Measurements from ENCODE around the gene NCAPD3. TPM values are rescaled to one million over a fixed set of nuclear protein-coding genes. Genes with fewer than 3 reads are reported as not detected.
"Not testable (repeated sequence)": the region's sequence is repeated elsewhere in the genome, so short reads cannot be mapped to it uniquely, and the experiment has no call there.

Gene NCAPD3
- total RNA-seq, 1 donor from 2014 or later = 11.3 TPM

DNA sequence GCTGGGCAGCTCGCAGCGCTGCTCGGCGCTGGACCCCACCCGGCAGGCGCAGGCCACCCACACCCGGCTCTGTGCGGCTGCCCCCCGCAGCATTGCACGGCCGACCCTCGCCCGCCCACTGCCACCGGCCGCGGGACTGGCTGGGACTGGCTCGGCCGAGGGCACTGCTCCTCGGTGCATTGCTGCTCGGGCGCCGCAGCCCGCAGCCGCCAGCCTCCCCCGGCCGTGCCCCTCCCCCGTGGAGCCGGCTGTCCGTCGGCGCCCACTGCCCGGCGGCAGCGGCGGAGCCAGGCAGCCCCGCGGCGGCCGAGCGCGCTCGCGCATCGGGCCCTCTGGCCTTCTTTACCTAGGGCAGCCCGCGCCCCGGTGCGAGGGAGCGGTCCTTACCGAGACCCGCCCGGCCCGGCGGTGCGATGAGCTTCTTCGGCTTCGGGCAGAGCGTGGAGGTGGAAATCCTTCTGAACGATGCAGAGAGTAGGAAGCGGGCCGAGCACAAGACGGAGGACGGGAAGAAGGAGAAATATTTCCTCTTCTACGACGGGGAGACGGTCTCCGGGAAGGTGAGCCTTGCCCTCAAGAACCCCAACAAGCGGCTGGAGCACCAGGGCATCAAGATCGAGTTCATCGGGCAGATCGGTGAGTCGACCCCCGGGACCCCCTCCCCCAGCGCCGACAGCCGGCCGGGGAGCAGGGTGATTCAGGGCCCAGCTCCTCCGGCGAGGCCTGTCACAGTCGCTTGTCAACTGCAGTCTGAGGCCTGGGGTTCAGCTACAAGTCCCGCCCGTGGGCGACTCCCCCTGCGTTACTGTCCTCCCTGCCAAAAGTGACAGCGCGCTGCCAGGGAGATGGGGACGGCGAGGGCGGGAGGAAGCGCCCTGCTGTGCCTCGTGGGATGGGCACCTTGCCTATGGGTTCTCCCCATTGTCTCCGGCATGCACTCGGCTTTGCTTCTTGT lies 1.2 kb upstream of the NCAPD3 start:
- DNase-seq (ENCODE audit: low read depth) = no peak

DNA sequence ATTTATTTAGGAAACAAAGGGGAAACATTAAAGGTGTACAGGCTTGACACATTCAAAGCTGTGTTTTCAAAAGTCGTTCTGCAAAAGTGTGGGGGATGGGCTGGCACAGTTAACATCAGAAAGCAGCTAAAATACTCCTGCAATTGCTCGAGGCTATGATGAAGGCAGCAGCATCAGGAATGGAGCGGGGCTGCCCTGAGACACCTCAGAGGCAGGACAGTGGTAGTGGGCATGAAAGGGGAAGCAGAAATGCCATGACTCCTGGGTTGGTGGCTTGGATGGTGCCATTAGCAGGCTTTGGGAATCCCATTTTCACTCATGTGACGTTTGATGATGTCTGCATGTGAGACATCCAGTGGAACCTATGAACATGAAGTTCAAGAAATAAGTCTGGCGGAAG lies 646 bp downstream of the NCAPD3 start:
- no peak for DNase-seq (ENCODE audit: low read depth)

DNA sequence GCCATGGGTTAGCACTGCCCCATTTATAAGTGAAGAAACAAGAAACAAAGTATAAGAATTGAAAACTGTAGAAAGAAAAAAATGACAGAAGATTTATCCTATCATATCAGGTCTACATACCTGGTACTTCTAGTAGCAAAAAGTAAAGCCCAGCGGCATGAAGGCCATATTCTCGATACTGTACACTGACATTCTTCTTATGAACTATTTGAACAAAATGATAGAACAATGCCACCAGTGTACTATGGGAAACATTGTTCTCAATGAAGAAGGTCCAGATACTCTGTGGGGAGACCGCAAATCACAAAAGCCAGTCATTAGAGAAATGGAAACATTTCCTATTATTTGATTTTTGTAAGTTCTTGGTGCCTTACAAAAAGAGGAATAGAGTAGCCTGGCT lies 7.0 kb downstream of the NCAPD3 start:
- no peak for DNase-seq (ENCODE audit: low read depth)

DNA sequence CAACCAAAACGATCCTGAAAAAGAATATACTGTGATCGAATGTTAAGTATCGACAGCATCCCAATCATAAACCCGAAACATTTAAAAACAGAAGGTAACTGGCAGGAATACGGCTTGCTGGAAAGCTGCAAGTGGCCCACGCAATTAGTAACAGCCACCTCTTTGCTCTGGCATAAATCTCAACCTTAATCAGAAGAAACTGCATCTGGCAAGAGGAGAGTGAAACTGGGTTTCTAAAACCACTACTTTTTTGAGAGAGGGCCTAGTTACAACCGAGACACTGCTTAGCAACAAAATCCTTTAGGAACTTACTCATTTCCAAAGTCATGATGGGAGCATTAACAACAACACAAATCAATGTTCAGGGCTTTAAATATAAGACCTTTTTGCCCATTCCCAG lies 7.9 kb downstream of the NCAPD3 start:
- no peak for DNase-seq (ENCODE audit: low read depth)

DNA sequence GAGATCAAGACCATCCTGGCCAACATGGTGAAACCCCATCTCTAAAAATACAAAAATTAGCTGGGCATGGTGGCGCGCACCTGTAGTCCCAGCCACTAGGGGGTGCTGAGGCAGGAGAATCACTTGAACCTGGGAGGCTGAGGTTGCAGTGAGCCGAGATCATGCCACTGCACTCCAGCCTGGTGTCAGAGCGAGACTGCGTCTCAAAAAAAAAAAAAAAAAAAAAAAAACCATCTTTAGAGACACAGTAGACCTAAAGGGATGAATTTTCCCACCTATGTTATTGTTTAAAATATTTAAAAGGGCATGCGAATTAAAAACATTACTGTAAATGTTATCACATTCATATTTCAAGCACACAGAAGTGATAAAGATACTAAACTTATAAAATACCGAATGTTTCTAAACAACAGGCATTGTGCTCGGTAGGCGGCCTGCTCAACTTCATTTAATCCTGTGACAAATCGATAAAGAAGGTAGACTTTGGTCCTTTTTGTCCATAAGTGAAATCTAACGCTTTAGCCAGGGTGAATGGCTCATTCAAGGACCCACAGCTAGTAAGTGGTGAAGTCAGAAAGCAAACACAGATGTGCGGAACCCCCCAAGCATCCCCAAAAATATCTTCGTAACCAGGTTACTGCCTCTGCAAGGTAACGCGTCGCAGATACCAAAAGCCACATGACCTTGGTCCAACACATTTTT lies 16.1 kb downstream of the NCAPD3 start:
- DNase-seq (ENCODE audit: low read depth) = no peak

DNA sequence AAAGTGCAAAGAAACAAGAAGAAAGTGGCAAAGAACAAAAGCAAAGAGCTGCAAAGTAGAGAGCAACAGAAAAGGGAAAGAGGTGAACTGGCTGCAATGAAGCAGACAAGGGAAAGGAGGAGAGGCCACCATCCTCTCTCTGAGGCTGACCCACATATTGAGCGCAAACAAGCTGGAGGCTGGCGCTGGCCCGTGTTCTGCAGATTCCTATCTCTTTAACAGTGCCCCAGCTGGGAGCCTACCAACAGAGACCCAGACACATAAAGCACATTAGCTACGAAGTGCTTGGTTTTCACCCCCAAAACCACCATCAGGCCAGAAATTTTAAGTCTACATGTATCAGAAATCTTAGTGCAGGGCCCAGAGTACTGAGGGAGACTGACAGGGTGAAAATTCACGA lies 17.6 kb downstream of the NCAPD3 start:
- no peak for DNase-seq (ENCODE audit: low read depth)

DNA sequence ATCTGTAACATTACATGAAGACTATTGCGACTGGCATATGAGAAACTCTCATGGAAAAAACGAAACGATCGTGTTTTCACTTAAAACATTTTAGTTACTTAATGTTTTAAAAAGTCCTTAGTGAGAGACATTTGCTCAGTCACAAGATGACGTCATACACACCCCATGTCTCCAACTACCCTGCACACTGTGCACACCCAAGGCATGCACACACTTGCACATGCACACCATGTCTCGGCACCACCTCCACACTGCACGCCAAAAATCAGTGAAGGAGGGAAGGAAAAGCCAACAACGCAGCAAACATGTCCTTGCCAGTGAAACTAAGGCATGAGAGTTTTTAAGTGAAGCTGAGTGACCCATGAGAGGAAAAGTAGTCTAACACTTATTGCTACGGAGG lies 18.0 kb downstream of the NCAPD3 start:
- DNase-seq (ENCODE audit: low read depth) = no peak

DNA sequence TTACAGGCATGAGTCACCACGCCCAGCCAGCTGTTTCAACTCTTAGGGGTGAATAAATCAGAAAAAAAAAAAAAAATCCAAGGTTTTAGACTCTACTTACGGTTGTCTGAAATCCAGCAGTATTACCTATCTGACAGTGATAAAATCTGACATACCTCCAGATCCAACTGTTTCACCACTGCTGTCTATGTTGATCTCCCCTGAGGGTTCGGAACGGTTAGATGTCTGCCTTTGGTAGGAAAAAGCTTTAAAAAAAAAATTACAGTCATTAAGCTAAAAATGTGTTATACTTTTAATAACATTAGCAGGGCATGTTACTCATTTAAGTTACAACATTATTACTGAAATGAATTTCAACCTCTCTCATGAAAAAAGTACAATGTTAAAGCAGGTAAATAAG lies 21.1 kb downstream of the NCAPD3 start:
- DNase-seq (ENCODE audit: low read depth) = no peak

DNA sequence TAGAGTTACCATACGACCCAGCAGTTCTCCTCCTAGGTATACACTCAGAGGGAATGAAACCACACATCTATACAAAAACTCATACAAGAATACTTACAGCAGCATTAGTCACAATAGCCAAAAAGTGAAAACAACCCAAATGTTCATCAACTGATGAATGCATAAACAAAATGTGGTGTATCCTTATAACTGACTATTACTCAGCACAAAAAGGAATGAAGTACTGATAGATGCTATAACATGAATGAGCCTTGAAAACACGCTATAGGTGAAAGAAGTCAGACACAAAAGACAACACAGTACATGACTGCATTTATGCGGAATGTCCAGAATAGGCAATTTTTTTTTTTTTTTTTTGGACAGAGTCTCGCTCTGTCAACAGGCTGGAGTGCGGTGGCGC lies 23.1 kb downstream of the NCAPD3 start:
- no peak for DNase-seq (ENCODE audit: low read depth)

DNA sequence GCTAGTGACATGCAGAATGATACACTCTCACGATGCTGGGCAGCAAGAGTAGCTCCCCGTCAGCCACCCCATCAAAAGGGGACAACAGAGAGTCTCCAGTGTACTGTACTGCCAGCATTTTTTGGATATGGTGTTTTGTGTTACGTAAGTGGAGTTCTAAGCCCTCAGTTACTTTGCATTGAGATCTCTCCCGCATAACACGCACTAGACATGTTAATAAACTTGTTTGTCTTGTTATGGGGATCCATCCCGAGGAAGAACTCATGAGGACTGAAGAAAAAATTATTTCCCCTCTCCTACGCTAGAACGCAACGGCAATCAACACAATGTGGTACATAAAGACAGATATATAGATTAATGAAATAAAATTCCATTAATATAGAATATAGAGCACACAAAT lies 24.2 kb downstream of the NCAPD3 start:
- no peak for DNase-seq (ENCODE audit: low read depth)

DNA sequence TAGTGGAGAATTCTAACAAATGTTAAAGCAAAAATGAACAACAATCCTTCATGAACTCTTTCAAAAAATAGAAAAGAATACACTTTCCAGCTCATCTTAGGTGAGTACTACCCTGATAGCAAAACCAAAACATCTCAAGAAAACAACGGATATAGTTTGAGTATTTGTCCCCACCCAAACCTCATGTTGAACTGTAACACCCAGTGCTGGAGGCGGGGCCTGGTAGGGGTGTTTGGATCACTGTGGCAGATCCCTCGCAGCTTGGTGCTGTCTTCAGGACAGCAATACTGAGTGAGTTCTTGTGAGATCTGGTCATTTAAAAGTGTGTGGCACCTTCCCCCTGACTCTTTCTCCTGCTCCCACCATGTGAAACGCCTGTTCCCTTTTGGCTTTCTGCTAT lies 27.0 kb downstream of the NCAPD3 start:
- no peak for DNase-seq (ENCODE audit: low read depth)

DNA sequence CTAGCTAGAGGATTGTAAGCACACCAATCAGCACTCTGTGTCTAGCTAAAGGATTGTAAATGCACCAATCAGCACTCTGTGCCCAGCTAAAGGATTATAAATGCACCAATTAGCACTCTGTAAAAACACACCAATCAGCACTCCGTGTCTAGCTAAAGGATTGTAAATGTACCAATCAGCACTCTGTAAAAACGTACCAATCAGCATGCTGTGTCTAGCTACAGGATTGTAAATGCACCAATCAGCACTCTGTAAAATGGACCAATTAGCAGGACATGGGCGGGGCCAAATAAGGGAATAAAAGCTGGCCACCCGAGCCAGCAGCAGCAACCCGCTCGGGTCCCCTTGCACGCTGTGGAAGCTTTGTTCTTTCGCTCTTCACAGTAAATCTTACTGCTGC lies 35.7 kb downstream of the NCAPD3 start:
- DNase-seq (ENCODE audit: low read depth) = not testable (repeated sequence)

DNA sequence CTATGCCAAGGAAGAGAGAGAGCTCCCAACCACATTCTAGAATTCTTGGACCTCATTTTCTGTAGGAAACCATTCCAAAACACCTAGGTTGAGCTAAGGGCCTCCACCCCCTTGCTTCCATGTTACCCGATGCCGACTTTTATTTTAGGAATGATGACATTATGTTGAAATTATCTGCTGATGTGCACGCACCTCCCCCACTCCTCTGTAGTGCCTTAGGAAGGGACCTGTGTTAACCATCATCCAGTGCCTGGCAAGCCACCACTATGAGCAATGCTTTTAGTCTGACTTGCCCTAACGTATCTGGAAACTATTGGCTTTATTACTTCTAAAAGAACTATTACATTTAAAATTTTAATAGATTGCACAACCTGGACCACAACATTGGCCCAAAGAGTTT lies 42.1 kb downstream of the NCAPD3 start:
- no peak for DNase-seq (ENCODE audit: low read depth)

DNA sequence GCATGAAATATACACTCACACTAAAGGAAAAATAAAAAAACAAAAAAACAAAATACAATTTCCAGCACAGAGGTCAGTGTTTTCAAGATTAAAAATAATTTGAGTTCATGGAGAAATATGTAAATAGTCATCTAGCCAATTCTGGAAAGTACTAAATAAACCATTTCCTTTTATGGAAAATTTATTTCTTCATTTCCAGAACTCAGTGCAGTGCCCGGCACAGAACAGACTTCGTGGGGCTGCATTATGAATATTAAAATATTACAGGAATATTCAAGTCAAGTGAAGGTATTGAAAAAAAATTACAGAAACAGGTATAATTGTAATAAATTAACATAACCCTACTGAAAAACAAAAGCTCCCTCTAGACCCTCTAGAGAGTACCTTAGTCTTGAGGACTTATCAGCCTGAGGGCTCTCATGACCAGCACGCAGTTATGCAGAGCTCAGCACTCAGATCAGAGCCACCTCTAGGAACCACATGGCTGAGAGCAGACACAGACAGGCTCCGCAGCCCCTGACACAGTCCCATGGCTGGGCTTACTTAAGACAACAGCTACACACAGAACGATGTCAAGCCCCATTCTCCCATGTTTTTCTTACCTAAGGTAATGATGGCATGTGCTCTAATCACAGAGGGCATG lies 45.6 kb downstream of the NCAPD3 start:
- DNase-seq (ENCODE audit: low read depth) = no peak

DNA sequence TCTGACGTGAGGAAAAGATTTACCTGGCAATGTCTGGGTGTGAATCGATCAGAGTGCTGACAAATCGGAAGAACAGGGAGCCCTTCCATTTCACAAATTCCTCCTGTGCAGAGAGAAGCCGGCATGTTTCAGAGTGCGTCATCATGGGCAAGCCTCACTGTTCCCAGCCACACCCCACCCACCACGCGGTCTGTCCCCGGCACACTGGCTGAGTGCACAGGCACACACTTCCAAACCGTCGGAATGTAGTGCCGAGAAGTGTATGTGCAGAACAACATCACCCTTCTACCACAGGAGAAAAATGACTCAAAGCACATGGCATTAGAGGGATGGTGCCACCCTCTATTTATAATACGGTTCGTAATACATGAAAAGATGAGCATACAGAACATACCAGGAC lies 47.5 kb downstream of the NCAPD3 start:
- DNase-seq (ENCODE audit: low read depth) = no peak

DNA sequence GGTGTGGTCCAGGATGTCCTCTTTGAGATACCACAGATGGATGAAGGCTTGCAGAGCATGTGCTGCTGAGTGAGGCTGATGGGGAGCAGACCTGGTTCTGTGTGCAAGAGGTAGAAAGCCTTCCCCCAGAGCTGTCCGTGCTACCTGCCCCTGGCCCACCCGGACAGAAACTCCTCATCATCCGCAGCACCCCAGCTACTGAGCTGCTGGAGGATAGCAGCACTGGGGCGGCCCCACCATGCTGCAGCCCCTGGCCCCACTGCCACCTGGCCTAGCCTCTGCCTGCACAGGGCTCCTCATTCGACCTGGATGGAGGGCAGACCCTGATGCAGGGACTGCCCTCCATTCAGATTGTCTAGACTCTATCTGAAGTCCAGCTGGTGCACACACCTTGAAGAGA lies 50.5 kb downstream of the NCAPD3 start:
- DNase-seq (ENCODE audit: low read depth) = no peak

DNA sequence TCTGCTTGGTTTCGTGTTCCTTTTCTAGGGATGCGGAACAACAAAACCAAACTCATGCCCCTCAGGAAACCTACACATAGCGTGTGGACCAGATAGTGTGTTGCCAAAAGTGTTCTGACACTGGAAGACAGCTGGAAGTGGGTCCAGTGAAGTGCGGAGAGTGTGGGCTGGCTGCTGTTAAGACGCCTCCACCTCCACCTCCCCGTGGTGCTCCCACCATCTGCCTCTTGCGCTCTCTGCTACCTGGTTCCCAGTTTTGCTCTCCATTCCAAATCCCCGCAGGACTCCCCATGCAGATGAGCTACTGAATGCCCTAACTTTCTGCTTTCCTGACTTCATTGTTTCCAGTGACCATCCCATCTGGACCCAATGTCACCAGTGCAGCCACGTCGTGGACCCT lies 51.8 kb downstream of the NCAPD3 start:
- no peak for DNase-seq (ENCODE audit: low read depth)

DNA sequence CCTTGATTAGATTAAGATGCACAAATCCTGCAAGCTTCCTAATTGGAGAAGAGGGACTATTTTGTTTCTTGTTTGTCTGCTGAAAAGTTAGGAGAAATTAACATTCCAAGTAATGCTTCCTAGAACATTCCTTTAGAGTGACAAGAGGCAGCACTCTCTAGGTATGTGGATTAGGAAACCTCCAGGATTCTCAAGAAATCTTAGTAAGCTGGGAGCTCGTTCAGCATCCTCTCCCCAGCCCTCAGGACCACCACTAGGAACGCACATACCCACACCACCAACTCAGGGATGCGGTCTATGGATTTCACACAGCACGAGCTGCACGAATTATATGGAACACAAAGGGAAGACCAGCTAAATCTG lies 52.9 kb downstream of the NCAPD3 start:
- peak; percentile 36 for DNase-seq (ENCODE audit: low read depth)

DNA sequence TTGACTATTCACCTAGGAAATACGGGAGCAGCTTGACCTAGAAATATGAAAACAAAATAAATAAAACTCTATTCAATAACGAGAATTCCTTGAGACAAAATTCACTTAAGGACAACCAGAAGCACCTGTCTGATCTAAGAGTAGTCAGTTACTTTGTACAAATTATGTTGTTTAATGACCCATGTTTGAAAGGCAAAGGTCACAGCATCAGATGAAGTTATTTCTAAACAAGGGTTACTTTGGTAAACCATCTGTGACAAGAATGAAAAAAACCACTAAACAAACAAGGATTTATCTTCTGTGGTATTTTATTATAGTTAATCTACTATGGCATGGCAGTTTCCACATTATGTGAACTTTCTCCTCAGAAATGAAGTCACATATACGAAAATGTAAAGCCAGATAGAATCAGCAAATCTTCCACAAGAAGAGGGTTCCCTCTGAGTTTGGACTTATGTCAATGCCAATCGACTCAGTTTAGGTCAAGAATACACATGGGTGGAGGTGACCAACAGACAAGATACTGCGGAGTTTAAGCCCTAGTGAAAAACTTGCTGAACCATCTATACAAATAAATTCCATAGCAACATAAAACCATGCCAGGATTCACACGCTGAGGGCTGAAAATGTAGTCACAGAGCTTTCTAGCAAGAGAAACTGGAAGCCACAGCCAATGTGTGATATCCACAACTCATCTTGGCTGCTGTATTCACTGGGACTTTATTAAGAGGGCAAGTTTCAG lies 53.4 kb downstream of the NCAPD3 start:
- peak; percentile 23 for DNase-seq (ENCODE audit: low read depth)

DNA sequence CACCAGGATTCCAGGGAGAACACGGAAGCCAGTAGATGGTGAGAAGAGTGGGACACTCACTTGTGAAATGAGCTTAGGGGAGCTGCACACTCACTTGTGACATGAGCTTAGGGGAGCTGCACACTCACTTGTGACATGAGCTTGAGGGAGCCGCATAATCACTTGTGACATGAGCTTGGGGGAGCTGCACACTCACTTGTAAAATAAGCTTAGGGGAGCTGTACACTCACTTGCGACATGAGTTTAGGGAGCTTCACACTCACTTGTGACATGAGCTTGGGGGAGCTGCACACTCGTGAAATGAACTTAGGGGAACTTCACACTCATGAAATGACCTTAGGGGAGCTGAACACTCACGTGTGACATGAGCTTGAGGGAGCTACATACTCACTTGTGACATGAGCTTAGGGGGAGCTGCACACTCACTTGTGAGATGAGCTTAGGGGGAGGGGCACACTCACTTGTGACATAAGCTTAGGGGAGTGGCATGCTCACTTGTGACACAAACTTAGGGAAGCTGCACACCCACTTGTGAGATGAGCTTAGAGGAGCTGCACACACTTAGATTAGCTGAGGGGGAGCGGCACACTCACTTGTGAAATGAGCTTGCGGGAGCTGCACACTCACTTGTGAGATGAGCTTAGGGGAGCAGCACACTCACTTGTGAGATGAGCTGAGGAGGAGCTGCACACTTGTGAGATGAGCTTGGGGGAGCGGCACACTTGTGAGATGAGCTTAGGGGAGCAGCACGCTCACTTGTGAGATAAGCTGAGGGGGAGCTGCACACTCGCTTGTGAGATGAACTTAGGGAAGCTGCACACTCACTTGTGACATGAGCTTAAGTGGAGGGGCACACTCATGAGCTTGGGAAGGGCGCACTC lies 59.0 kb downstream of the NCAPD3 start:
- no peak for DNase-seq (ENCODE audit: low read depth)

DNA sequence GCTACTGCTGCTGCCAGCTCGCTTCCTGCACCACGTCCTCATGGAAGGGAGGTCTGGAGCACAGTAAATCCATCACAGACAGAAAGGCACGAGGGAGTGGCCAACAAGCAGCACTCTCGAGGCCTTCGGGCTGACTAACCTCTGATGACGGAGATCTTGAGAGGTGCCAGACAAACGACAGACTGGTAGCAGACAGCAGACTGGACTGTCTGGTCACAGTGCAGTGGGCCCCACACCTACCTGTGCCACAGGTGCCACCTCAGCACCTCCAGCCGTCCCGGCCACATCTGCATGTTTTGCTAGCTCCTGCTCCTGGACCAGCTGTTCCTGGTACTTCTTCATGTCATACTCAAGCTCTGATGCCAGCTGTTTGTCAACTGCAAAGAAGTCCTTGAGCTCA lies 64.1 kb downstream of the NCAPD3 start:
- DNase-seq (ENCODE audit: low read depth) = no peak

Data from renal cortical epithelial cell (primary cell).